OCI-LY7 (cell line): ENCODE measurements around the gene SMG6.

Source experiments
- EZH2phosphoT487 ChIP-seq: fragments of 200-600 bp; sonication (generic); IDR thresholded peaks from 2 replicates; pipeline ENCODE4 v1.6.1; 2018; ENCODE audit warnings: low read depth, borderline replicate concordance, mild to moderate bottlenecking, mixed run types, antibody characterized with exemption, low read length, moderate library complexity, mixed read lengths
- TF ChIP-seq, protein P1 (sequence below): fragments of 200-600 bp; sonication (generic); conservative IDR thresholded peaks from 2 replicates; pipeline ENCODE4 v1.5.1; 2014; ENCODE audit warnings: mild to moderate bottlenecking, antibody characterized with exemption, low read length, moderate library complexity, mixed read lengths

- TF ChIP-seq, protein P1, sequence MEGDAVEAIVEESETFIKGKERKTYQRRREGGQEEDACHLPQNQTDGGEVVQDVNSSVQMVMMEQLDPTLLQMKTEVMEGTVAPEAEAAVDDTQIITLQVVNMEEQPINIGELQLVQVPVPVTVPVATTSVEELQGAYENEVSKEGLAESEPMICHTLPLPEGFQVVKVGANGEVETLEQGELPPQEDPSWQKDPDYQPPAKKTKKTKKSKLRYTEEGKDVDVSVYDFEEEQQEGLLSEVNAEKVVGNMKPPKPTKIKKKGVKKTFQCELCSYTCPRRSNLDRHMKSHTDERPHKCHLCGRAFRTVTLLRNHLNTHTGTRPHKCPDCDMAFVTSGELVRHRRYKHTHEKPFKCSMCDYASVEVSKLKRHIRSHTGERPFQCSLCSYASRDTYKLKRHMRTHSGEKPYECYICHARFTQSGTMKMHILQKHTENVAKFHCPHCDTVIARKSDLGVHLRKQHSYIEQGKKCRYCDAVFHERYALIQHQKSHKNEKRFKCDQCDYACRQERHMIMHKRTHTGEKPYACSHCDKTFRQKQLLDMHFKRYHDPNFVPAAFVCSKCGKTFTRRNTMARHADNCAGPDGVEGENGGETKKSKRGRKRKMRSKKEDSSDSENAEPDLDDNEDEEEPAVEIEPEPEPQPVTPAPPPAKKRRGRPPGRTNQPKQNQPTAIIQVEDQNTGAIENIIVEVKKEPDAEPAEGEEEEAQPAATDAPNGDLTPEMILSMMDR, result no peak
- TF ChIP-seq EZH2phosphoT487, result no peak
These were observed 794 bp downstream of the SMG6 start for GRCh38 chr17:2302778-2303203.
